ENCODE measurements around the gene BBS1. TPM values are rescaled to one million over a fixed set of nuclear protein-coding genes. Genes with fewer than 3 reads are reported as not detected.
"Not testable (repeated sequence)": the region's sequence is repeated elsewhere in the genome, so short reads cannot be mapped to it uniquely, and the experiment has no call there.

Gene BBS1
- total RNA-seq, 1 donor from 2014 or later, result 17.8 TPM

- DNase-seq, result no peak
- ATAC-seq, result no peak
- intact Hi-C loops (cut with micrococcal nuclease), result no loop called here
These were observed 54.1 kb downstream of the BBS1 start for GRCh38 chr11:66564538-66564937.

- DNase-seq, result no peak
- intact Hi-C loops (cut with micrococcal nuclease), result no loop called here
- ATAC-seq, result no peak
These were observed 54.5 kb downstream of the BBS1 start for GRCh38 chr11:66564984-66565383.

GRCh38 chr11:66566221-66566620, 55.8 kb downstream of the BBS1 start:
- intact Hi-C loops (cut with micrococcal nuclease), result no loop called here
- DNase-seq (no peak), ATAC-seq (no peak)

- intact Hi-C loops (cut with micrococcal nuclease), result no loop called here
- DNase-seq (no peak), ATAC-seq (no peak)
These were observed 57.3 kb downstream of the BBS1 start for GRCh38 chr11:66567787-66568123.

- intact Hi-C loops (cut with micrococcal nuclease), result no loop called here
- DNase-seq (peak; percentile 94), ATAC-seq (peak; percentile 99)
These were observed 57.9 kb downstream of the BBS1 start, which contains the start of gene CTSF for GRCh38 chr11:66568124-66568916. CTSF (minus strand) TSS chr11:66568606; CDS start chr11:66568486, 120 bp downstream.

GRCh38 chr11:66569076-66569475, 58.6 kb downstream of the BBS1 start:
- intact Hi-C loops (cut with micrococcal nuclease), result no loop called here
- DNase-seq, result no peak
- no peak for ATAC-seq

GRCh38 chr11:66570079-66570849, 59.8 kb downstream of the BBS1 start:
- intact Hi-C loops (cut with micrococcal nuclease), result no loop called here
- ATAC-seq (no peak), DNase-seq (no peak)

GRCh38 chr11:66570850-66571180, 60.4 kb downstream of the BBS1 start:
- ATAC-seq (no peak), DNase-seq (no peak)
- intact Hi-C loops (cut with micrococcal nuclease), result no loop called here

- intact Hi-C loops (cut with micrococcal nuclease), result loop anchor here (5.0 kb wide), 1 partner anchor 98 kb away; the partner anchor contains the start of gene RBM4B
- ATAC-seq (peak; percentile 95), DNase-seq (peak; percentile 90)
These were observed 68.7 kb downstream of the BBS1 start for GRCh38 chr11:66579017-66579606.

GRCh38 chr11:66580803-66581202, 70.4 kb downstream of the BBS1 start:
- intact Hi-C loops (cut with micrococcal nuclease), result no loop called here
- DNase-seq (no peak), ATAC-seq (no peak)

GRCh38 chr11:66581261-66581660, 70.8 kb downstream of the BBS1 start:
- intact Hi-C loops (cut with micrococcal nuclease), result no loop called here
- ATAC-seq (no peak), DNase-seq (no peak)

- intact Hi-C loops (cut with micrococcal nuclease), result not testable (repeated sequence)
These were observed 72.2 kb downstream of the BBS1 start for GRCh38 chr11:66582565-66583147.

More at GRCh38 chr11:66582565-66583147, 72.2 kb downstream of the BBS1 start:
- DNase-seq, ATAC-seq: not testable (repeated sequence)

Other genes starting within 250 kb of the BBS1 start
- gene RAB1B, start 242.0 kb upstream of the BBS1 start, total RNA-seq, result 123 TPM
- not detected for gene CNIH2, start 232.5 kb upstream of the BBS1 start, total RNA-seq
- 41.1 TPM for gene YIF1A, start 221.5 kb upstream of the BBS1 start, total RNA-seq
- gene TMEM151A, start 218.7 kb upstream of the BBS1 start, total RNA-seq, result 0.25 TPM
- 11.1 TPM for gene CD248, start 193.6 kb upstream of the BBS1 start, total RNA-seq
- 1.7 TPM for gene RIN1, start 174.2 kb upstream of the BBS1 start, total RNA-seq
- 14.7 TPM for gene BRMS1, start 165.5 kb upstream of the BBS1 start, total RNA-seq
- gene B4GAT1, start 163.0 kb upstream of the BBS1 start, total RNA-seq, result 55.1 TPM
- 22.6 TPM for gene SLC29A2, start 138.9 kb upstream of the BBS1 start, total RNA-seq
- not detected for gene NPAS4, start 89.6 kb upstream of the BBS1 start, total RNA-seq
- gene MRPL11, start 71.8 kb upstream of the BBS1 start, total RNA-seq, result 61.1 TPM
- 10.9 TPM for gene PELI3, start 43.7 kb upstream of the BBS1 start, total RNA-seq
- 9.7 TPM for gene DPP3, start 30.2 kb upstream of the BBS1 start, total RNA-seq
- 5.5 TPM for gene ZDHHC24, start 35.4 kb downstream of the BBS1 start, total RNA-seq
- not detected for gene ACTN3, start 36.3 kb downstream of the BBS1 start, total RNA-seq
- gene CTSF, start 58.0 kb downstream of the BBS1 start, total RNA-seq, result 64.5 TPM
- gene CCDC87, start 82.4 kb downstream of the BBS1 start, total RNA-seq, result 0.25 TPM
- 26.8 TPM for gene CCS, start 82.5 kb downstream of the BBS1 start, total RNA-seq
- 31.4 TPM for gene RBM14, start 106.0 kb downstream of the BBS1 start, total RNA-seq
- gene RBM4, start 128.1 kb downstream of the BBS1 start, total RNA-seq, result 69.5 TPM
- 13.1 TPM for gene RBM4B, start 167.3 kb downstream of the BBS1 start, total RNA-seq
- 1.1 TPM for gene SPTBN2, start 218.6 kb downstream of the BBS1 start, total RNA-seq

All from left ventricle myocardium superior (tissue), 1 donor.